Activated CD4-positive, alpha-beta T cell treated with anti-CD3 and anti-CD28 coated beads, Interleukin-2, amount 10 ng/mL, durations not matched to agents 7 days and 5 days (primary cell): ENCODE results near the gene LRBA. TPM values are rescaled to one million over a fixed set of nuclear protein-coding genes. Genes with fewer than 3 reads are reported as not detected.
"Not testable (repeated sequence)": the region's sequence is repeated elsewhere in the genome, so short reads cannot be mapped to it uniquely, and the experiment has no call there.

Experiments
- CTCF ChIA-PET: fragments of 350-600 bp; sonication (Branson Sonifier 250); formaldehyde crosslinking; loops from one replicate; lab custom pipeline; 2021; ENCODE audit warnings: antibody characterized with exemption; lab: Charles Lee
- POLR2A ChIA-PET: fragments of 350-600 bp; sonication (Branson Sonifier 250); formaldehyde crosslinking; loops from one replicate; lab custom pipeline; 2021; ENCODE audit warnings: antibody characterized with exemption; lab: Charles Lee
- DNase-seq: peaks from one replicate; pipeline ENCODE4 v3.0.0-alpha.2; 2020
- H3K27ac Mint-ChIP-seq: one replicate; pipeline ENCODE4 v1.8.0; 2021; ENCODE audit warnings: mild to moderate bottlenecking, moderate library complexity, mixed read lengths
- H3K27me3 Mint-ChIP-seq: one replicate; pipeline ENCODE4 v1.8.0; 2021; ENCODE audit warnings: mixed read lengths
- H3K36me3 Mint-ChIP-seq: one replicate; pipeline ENCODE4 v1.8.0; 2021; ENCODE audit warnings: low read depth, mixed read lengths
- H3K4me1 Mint-ChIP-seq: one replicate; pipeline ENCODE4 v1.8.0; 2021; ENCODE audit warnings: mixed read lengths
- H3K4me3 Mint-ChIP-seq: one replicate; pipeline ENCODE4 v1.8.0; 2021; ENCODE audit warnings: mild to moderate bottlenecking, moderate library complexity, mixed read lengths
- H3K9me3 Mint-ChIP-seq: one replicate; pipeline ENCODE4 v1.8.0; 2021; ENCODE audit warnings: mixed read lengths
- total RNA-seq, 2 experiments: library from RNA; stranded (reverse); gene quantifications; one replicate each; pipeline ENCODE4 v1.2.3, GENCODE V29; 2021

The LRBA gene
- total RNA-seq, 2 experiments from 2014 or later = 44.7 to 49.6 TPM

DNA sequence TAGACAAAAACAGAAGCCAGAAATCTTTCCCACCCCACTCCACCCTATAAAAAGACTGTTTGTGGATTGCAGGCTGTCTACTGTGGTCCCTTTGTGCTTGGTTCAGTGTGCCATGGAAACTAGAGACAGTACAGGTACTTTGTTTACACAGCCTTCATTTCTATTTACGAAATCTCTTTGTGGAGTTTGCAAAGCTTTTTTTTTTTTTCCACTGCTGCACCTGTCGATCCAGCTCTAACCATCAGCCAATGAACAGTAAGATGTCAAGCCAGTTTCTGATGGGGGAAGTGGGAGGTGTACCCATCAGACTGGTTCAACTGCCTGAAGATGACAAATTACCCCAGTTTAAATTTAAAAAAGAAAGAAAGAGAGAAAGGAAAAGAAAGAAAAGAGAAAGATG lies 20.2 kb upstream of the LRBA start:
- peaks cover 13% of the 10 kb centered on the region for H3K4me1 Mint-ChIP-seq
- DNase-seq = no peak
- POLR2A ChIA-PET = no interaction called here
- no peaks in the 10 kb centered on the region for H3K27me3 Mint-ChIP-seq
- H3K4me3 Mint-ChIP-seq = no peak overlapping the region
- H3K36me3 Mint-ChIP-seq = no peaks in the 10 kb centered on the region
- CTCF ChIA-PET = no interaction called here
- no peaks in the 10 kb centered on the region for H3K9me3 Mint-ChIP-seq
- H3K27ac Mint-ChIP-seq = no peak overlapping the region

DNA sequence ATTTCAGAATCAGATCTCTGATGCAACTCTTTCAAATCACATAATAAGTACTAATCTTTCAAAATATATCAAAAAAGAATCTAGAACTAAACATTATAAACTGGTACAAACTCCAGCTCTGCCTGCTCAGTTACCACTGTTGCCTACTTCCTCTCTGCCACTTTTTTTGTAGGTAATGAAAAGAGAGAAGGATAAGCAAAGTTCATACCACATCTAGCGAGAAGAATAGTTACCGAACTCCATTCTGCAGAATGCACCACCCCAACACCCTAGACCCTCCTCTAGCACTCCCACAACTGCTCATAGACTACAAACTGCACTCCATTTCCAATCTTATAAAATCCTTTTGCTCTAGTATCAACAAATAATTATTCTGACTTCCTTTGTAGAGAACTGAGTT lies 19.7 kb upstream of the LRBA start:
- peaks cover 16% of the 10 kb centered on the region for H3K4me1 Mint-ChIP-seq
- no peaks in the 10 kb centered on the region for H3K27me3 Mint-ChIP-seq
- H3K36me3 Mint-ChIP-seq = no peaks in the 10 kb centered on the region
- CTCF ChIA-PET = no interaction called here
- no peak for DNase-seq
- H3K4me3 Mint-ChIP-seq = no peak overlapping the region
- no peaks in the 10 kb centered on the region for H3K9me3 Mint-ChIP-seq
- POLR2A ChIA-PET = no interaction called here
- H3K27ac Mint-ChIP-seq = no peak overlapping the region

- peak overlapping the region; percentile 60 for H3K4me3 Mint-ChIP-seq
- no peaks in the 10 kb centered on the region for H3K9me3 Mint-ChIP-seq
- H3K36me3 Mint-ChIP-seq = no peaks in the 10 kb centered on the region
- H3K27ac Mint-ChIP-seq = peak overlapping the region; percentile 65
- POLR2A ChIA-PET = no interaction called here
- H3K27me3 Mint-ChIP-seq = no peaks in the 10 kb centered on the region
- DNase-seq = no peak
- CTCF ChIA-PET = no interaction called here
- peaks cover 16% of the 10 kb centered on the region for H3K4me1 Mint-ChIP-seq
These were observed 16.9 kb upstream of the LRBA start for GRCh38 chr4:151031831-151032605.

- ChIA-PET POLR2A (interaction anchor here (0.5 to 0.6 kb wide), 2 partner anchors 61 to 1053 kb away, joined by 3 read pairs; no protein-coding TSS in a partner anchor), CTCF (interaction anchor here (1.0 kb wide), 2 partner anchors 10 to 19 kb away, joined by 3 to 4 read pairs; no protein-coding TSS in a partner anchor)
- H3K4me1 Mint-ChIP-seq = peaks cover 14% of the 10 kb centered on the region
- no peak overlapping the region for H3K4me3 Mint-ChIP-seq
- H3K27me3 Mint-ChIP-seq = no peaks in the 10 kb centered on the region
- DNase-seq = no peak
- no peak overlapping the region for H3K27ac Mint-ChIP-seq
- no peaks in the 10 kb centered on the region for H3K9me3 Mint-ChIP-seq
- H3K36me3 Mint-ChIP-seq = no peaks in the 10 kb centered on the region
These were observed 14.5 kb upstream of the LRBA start for GRCh38 chr4:151029537-151029936.

DNA sequence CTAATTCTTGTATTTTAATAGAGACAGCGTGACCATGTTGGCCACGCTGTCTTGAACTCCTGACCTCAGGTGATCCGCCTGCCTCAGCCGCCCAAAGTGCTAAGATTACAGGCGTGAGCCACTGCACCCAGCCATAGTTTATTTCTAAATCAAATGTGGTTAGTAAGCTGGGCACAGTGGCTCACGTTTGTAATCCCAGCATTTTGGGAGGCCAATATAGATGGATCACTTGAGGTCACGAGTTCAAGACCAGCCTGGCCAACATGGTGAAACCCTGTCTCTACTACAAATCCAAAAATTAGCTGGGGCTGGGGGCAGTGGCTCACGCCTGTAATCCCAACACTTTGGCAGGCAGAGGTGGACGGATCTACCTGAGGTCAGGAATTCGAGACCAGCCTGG lies 13.9 kb upstream of the LRBA start:
- not testable (repeated sequence) for H3K36me3 Mint-ChIP-seq, H3K4me3 Mint-ChIP-seq, H3K27ac Mint-ChIP-seq, H3K9me3 Mint-ChIP-seq, DNase-seq, H3K27me3 Mint-ChIP-seq
- peaks cover 14% of the 10 kb centered on the region for H3K4me1 Mint-ChIP-seq
- POLR2A ChIA-PET = interaction anchor here (0.6 kb wide), 1 partner anchor 61 kb away, joined by 3 read pairs; no protein-coding TSS in a partner anchor
- CTCF ChIA-PET = interaction anchor here (0.9 to 1.0 kb wide), 2 partner anchors 10 to 18 kb away, joined by 4 read pairs; no protein-coding TSS in a partner anchor

DNA sequence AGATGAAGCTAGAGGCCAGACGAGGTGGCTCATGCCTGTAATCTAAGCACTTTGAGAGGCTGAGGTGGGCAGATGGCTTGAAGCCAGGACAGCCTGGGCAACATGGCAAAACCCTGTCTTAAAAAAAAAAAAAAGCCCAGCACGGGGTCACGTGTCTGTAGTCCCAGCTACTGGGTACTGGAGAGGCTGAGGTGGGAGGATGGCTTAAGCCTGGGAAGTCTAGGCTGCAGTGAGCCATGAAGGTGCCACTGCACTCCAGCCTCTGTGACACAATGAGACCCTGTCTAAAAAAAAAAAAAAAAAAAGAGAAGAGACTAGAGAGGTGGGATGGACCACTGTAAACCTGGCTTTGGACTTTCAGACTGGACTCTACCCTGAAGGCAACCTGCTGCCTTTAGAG lies 10.7 kb upstream of the LRBA start:
- CTCF ChIA-PET = interaction anchor here (1.0 kb wide), 1 partner anchor 18 kb away, joined by 3 read pairs; no protein-coding TSS in a partner anchor
- Mint-ChIP-seq H3K4me1 (peaks cover 5% of the 10 kb centered on the region), H3K9me3 (no peaks in the 10 kb centered on the region)

GRCh38 chr4:151022586-151022985 lies 7.5 kb upstream of the LRBA start:
- ChIA-PET CTCF (no interaction called here), POLR2A (no interaction called here)
- Mint-ChIP-seq H3K27ac (no peak overlapping the region), H3K4me3 (no peak overlapping the region), H3K4me1 (no peaks in the 10 kb centered on the region), H3K27me3 (no peaks in the 10 kb centered on the region), H3K36me3 (no peaks in the 10 kb centered on the region), H3K9me3 (no peaks in the 10 kb centered on the region)
- DNase-seq = no peak

More for the DNA sequence above, 10.7 kb upstream of the LRBA start:
- no peak overlapping the region for H3K4me3 Mint-ChIP-seq
- POLR2A ChIA-PET = no interaction called here
- no peaks in the 10 kb centered on the region for H3K27me3 Mint-ChIP-seq
- H3K36me3 Mint-ChIP-seq = no peaks in the 10 kb centered on the region
- DNase-seq = no peak
- no peak overlapping the region for H3K27ac Mint-ChIP-seq

DNA sequence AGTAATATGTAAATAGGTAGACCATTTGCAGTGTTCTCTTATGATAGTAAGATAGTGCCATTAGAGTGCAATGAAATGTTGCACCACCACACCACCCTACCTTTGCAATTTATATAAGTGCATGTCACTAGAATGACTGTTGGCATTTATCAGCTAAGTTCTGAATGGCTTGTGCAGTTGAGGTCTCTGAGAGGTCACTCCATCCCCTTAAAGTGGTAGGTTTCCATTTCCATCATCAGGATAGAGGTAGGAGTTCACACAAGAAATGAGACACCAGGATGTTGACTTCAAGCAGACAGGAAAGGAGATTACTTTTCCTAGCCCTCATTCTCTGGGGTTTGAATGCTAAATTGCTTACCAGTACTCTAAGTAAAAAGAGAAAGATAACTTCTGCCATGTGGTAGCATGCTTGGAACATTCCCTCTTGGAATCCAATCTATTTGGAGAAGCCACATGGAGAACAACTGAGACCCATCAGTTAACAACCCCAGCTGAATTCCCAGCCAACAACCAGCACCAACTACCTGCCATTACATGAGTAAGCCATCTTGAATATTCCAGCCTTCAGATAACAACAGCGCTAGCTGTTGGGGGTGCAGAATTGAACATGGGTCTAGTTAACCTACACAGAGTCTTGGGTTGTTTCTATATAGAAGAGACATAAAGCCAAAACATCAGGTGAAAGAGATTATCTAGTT lies 6.7 kb upstream of the LRBA start:
- no peaks in the 10 kb centered on the region for H3K36me3 Mint-ChIP-seq
- POLR2A ChIA-PET = no interaction called here
- H3K4me3 Mint-ChIP-seq = no peak overlapping the region
- no peaks in the 10 kb centered on the region for H3K27me3 Mint-ChIP-seq
- no peak for DNase-seq
- no peaks in the 10 kb centered on the region for H3K9me3 Mint-ChIP-seq
- CTCF ChIA-PET = no interaction called here
- no peak overlapping the region for H3K27ac Mint-ChIP-seq
- H3K4me1 Mint-ChIP-seq = peaks cover 2% of the 10 kb centered on the region

- CTCF ChIA-PET = interaction anchor here (0.7 to 1.5 kb wide), 2 partner anchors 9 to 12 kb away, joined by 3 to 4 read pairs; no protein-coding TSS in a partner anchor
- Mint-ChIP-seq H3K27ac (peak overlapping the region; percentile 100), H3K4me1 (peaks cover 27% of the 10 kb centered on the region), H3K36me3 (peaks cover 11% of the 10 kb centered on the region), H3K4me3 (peak overlapping the region; percentile 100), H3K27me3 (no peaks in the 10 kb centered on the region), H3K9me3 (no peaks in the 10 kb centered on the region)
- POLR2A ChIA-PET = no interaction called here
- peak; percentile 76 for DNase-seq
These were observed 619 bp upstream of the LRBA start for GRCh38 chr4:151015459-151016347.

DNA sequence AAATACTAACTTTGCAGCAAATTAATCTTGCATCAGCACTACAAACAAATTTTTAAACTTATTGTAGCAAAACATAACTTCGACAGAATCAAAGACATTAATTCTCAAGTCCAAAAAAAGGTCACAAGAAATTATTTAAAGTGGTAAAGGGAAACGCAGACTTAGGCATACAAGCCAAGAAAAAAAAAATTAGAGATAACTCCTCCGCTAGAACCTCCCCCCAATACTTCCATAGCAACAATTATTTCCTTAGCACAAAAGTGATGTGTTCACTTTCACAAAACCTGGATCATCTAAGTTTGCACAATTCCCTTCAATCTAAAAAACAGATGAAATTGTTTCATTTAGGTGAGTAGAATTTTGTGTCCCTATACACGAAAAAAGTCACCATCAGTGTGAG lies 1.1 kb downstream of the LRBA start:
- Mint-ChIP-seq H3K4me1 (peaks cover 27% of the 10 kb centered on the region), H3K9me3 (no peaks in the 10 kb centered on the region), H3K27me3 (no peaks in the 10 kb centered on the region), H3K36me3 (peaks cover 22% of the 10 kb centered on the region), H3K4me3 (peak overlapping the region; percentile 100), H3K27ac (peak overlapping the region; percentile 100)
- ChIA-PET CTCF (no interaction called here), POLR2A (no interaction called here)
- no peak for DNase-seq

GRCh38 chr4:151013491-151013890 lies 1.6 kb downstream of the LRBA start:
- DNase-seq = no peak
- Mint-ChIP-seq H3K27me3 (no peaks in the 10 kb centered on the region), H3K27ac (peak overlapping the region; percentile 100), H3K4me1 (peaks cover 27% of the 10 kb centered on the region), H3K9me3 (no peaks in the 10 kb centered on the region), H3K36me3 (peaks cover 22% of the 10 kb centered on the region), H3K4me3 (peak overlapping the region; percentile 100)
- ChIA-PET CTCF (no interaction called here), POLR2A (no interaction called here)

DNA sequence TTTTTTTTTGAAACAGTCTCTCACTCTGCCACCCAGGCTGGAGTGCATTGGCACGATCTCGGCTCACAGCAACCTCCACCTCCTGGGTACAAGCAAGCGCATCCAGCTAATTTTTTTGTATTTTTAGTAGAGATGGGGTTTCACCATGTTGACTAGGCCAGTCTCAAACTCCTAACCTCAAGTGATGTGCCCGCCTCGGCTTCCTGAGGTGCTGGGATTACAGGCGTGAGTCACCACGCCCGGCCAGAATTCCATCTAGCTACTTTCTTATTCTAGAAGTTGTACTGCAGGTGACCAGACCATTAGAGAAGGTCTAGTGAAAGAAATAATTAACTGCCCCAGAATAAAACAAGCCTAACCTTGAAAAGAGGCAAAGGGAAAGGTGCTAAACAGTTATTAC lies 2.3 kb downstream of the LRBA start:
- peak overlapping the region; percentile 100 for H3K4me3 Mint-ChIP-seq
- peaks cover 22% of the 10 kb centered on the region for H3K36me3 Mint-ChIP-seq
- H3K4me1 Mint-ChIP-seq = peaks cover 27% of the 10 kb centered on the region
- no peaks in the 10 kb centered on the region for H3K27me3 Mint-ChIP-seq
- POLR2A ChIA-PET = no interaction called here
- no peak for DNase-seq
- H3K27ac Mint-ChIP-seq = peak overlapping the region; percentile 0
- H3K9me3 Mint-ChIP-seq = no peaks in the 10 kb centered on the region
- CTCF ChIA-PET = no interaction called here
